ENCODE results near the gene PTOV1. TPM values are rescaled to one million over a fixed set of nuclear protein-coding genes. Genes with fewer than 3 reads are reported as not detected.
A peak's percentile ranks its signal among the peaks of the same experiment; 100 is the strongest.

PTOV1 gene
- total RNA-seq, 4 donors from 2014 or later = 77.6 to 88.2 (median 87.0) TPM

DNA sequence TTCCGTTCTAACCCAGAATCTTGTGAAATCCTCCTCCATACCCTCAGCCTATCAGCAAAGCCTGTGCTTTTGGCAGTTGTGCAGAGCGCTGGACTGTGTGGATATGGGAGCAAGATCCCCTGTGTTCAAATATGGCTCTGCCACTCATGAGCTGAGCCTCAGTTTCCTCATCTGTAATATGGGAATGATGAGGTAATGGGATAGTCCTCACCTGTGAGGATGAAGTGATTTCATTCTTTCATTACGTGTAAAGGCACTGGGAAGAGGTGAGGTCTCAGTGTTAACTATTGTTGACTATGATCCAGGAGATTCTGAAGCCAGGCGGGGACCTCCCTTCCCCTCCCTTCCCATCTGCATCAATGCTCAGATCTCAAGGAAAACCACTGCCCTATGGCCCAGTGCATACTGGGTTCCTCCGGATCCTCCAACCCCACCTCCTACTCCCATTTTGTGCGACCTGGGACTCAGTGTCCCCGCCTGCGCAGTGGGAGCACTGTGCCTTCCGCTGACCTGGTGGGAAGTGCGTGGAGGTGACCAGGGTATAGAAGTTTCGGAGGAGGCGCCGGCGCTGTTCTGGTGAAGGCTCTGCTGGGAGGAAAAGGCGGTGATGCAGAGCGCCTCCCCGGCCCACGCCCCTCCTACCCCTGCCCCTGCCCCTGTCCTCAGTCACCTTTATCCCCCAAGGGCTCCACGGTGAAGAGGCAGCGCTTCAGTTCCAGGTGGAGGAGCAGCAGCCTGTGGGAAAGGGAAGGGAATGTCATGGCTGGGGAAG lies 42.9 kb upstream of the PTOV1 start:
- no peak for TF ChIP-seq POLR2A (IDR thresholded peaks at IDR 0.05)
- TF ChIP-seq, protein P1, sequence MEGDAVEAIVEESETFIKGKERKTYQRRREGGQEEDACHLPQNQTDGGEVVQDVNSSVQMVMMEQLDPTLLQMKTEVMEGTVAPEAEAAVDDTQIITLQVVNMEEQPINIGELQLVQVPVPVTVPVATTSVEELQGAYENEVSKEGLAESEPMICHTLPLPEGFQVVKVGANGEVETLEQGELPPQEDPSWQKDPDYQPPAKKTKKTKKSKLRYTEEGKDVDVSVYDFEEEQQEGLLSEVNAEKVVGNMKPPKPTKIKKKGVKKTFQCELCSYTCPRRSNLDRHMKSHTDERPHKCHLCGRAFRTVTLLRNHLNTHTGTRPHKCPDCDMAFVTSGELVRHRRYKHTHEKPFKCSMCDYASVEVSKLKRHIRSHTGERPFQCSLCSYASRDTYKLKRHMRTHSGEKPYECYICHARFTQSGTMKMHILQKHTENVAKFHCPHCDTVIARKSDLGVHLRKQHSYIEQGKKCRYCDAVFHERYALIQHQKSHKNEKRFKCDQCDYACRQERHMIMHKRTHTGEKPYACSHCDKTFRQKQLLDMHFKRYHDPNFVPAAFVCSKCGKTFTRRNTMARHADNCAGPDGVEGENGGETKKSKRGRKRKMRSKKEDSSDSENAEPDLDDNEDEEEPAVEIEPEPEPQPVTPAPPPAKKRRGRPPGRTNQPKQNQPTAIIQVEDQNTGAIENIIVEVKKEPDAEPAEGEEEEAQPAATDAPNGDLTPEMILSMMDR (IDR thresholded peaks at IDR 0.05 in 4 of 5, conservative IDR thresholded peaks at IDR 0.05 in 1 of 5) = no peak
- DNase-seq (no peak), ATAC-seq (no peak)
- intact Hi-C loops (cut with DNase I; ENCODE audit: low total_unique reads) = loop anchor here (2.0 to 5.0 kb wide), 3 partner anchors 91 to 166 kb away; partner anchors contain the start of genes PRMT1, RRAS and SCAF1
- no peaks in the 10 kb centered on the region for H3K9me3 ChIP-seq
- H3K36me3 ChIP-seq = peaks cover 0 to 10% of the 10 kb centered on the region in 2 donors
- no peaks in the 10 kb centered on the region for H3K27me3 ChIP-seq
- in situ Hi-C loops (cut with MboI; ENCODE audit: low sequenced_read_pairs in 4 of 4) = no loop called here
- peak overlapping the region; percentile 91 to 96 (median 94) for H3K27ac ChIP-seq
- H3K4me3 ChIP-seq = peak overlapping the region in 3 of 4 donors; percentile 67 to 87 (median 85)
- peaks cover 17 to 21% of the 10 kb centered on the region in 2 donors for H3K4me1 ChIP-seq

DNA sequence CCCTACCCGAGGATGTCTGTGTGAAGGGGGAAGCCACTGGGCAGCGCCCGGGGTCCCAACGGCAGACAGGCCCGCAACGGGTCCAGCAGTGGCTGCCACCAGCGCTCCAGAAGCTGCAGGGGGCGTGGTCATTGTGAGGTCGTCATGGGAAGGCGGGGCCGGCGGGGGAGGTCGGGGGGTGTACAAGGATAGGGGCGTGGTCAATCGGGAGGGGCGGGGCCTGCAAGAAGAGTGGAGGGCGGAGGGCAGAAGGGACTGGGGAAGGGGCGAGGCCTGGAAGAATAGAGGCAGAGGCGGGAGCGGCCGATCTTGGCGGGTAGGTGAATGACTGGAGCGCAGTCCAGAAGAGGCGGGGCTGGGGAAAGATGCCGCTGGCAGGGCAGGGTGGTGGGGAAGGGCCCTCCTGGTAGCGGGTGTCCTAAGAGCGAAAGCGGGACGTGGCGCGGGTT lies 42.2 kb upstream of the PTOV1 start:
- no peaks in the 10 kb centered on the region for H3K27me3 ChIP-seq
- peak overlapping the region; percentile 91 to 96 (median 94) for H3K27ac ChIP-seq
- H3K4me1 ChIP-seq = peaks cover 17 to 21% of the 10 kb centered on the region in 2 donors
- intact Hi-C loops (cut with DNase I; ENCODE audit: low total_unique reads) = loop anchor here (1.0 to 5.0 kb wide), 5 partner anchors 42 to 166 kb away; partner anchors contain the start of genes AKT1S1, PRMT1, RRAS and SCAF1
- in situ Hi-C loops (cut with MboI; ENCODE audit: low sequenced_read_pairs in 4 of 4) = no loop called here
- no peaks in the 10 kb centered on the region for H3K9me3 ChIP-seq
- H3K4me3 ChIP-seq = peak overlapping the region; percentile 67 to 87 (median 80)
- DNase-seq = peak; percentile 92 to 94
- peak; percentile 77 to 82 for TF ChIP-seq POLR2A (IDR thresholded peaks at IDR 0.05)
- TF ChIP-seq, protein P1 (IDR thresholded peaks at IDR 0.05 in 4 of 5, conservative IDR thresholded peaks at IDR 0.05 in 1 of 5) = peak in 1 of 5 experiments; percentile 14
- ATAC-seq = peak; percentile 44 to 57
- peaks cover 0 to 3% of the 10 kb centered on the region in 2 donors for H3K36me3 ChIP-seq

DNA sequence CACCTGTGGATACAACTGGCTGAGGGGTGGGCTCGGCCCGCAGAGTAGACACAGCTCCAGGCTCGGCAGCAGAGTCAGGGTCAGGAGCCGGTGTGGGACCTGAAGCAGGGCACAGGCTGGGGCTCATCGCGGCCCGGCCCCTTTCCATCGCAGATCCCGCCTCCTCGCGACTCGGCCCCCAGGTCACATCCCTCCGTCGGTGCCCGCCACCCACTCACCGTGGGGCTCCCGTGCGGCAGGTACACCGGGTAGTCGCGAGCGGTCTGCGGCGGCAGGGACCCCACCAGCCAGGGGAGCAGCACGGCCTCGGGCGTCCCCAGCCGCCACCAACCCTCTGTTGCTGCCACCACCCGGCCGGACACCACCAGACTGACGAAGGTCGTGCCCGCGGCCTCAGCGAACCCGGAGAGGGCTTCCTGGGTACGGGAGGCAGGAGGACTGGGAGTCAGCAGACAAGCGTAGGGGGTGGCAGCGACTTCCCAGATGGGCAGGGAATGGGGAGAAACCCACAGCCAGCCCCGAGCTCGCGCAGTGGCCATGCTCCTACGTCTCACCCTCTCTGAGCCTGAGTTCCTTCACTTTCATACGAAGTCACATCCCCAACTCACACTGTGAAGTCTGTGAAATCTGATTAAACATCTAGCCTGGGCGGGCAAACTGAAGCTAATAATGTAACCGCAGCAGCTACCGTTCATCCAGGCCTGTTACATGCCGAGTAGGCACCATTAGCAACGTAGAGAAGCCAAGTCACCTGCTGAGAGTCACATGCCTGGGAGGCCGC lies 41.6 kb upstream of the PTOV1 start:
- H3K4me1 ChIP-seq = peaks cover 21% of the 10 kb centered on the region in 2 donors
- peak overlapping the region; percentile 91 to 96 (median 94) for H3K27ac ChIP-seq
- TF ChIP-seq, protein P1 (IDR thresholded peaks at IDR 0.05 in 4 of 5, conservative IDR thresholded peaks at IDR 0.05 in 1 of 5) = peak in 3 of 5 experiments; percentile 16 to 26 (median 21)
- peak; percentile 44 to 56 for TF ChIP-seq POLR2A (IDR thresholded peaks at IDR 0.05)
- intact Hi-C loops (cut with DNase I; ENCODE audit: low total_unique reads) = loop anchor here (1.0 to 5.0 kb wide), 5 partner anchors 43 to 167 kb away; partner anchors contain the start of genes AKT1S1, PRMT1, RRAS and SCAF1
- H3K4me3 ChIP-seq = peak overlapping the region; percentile 67 to 87 (median 80)
- H3K9me3 ChIP-seq = no peaks in the 10 kb centered on the region
- peak; percentile 65 to 77 for DNase-seq
- no peaks in the 10 kb centered on the region for H3K27me3 ChIP-seq
- in situ Hi-C loops (cut with MboI; ENCODE audit: low sequenced_read_pairs in 4 of 4) = no loop called here
- ATAC-seq = peak; percentile 38 to 49
- no peaks in the 10 kb centered on the region for H3K36me3 ChIP-seq

DNA sequence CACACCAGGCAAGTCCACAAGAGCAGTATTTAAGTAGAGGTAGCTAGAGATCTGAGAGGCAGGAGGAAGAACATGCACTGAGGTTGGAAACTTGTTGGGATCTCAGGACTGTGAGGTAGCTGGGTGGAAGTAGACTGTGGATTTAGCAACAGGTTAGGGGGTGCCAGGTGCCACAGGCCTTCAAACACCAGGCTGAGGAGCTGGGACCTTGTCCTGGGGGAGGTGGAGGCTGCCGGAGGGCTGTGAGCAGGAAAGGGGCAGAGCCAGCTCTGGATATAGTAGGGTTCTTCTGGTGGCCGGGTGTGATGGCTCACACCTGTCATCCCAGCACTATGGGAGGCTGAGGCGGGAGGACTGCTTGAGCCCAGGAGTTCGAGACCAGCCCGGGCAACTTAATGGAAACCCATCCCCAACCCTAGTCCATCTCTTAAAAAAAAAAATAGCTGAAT lies 41.0 kb upstream of the PTOV1 start:
- H3K9me3 ChIP-seq = no peaks in the 10 kb centered on the region
- no peaks in the 10 kb centered on the region for H3K36me3 ChIP-seq
- ATAC-seq (no peak), DNase-seq (no peak)
- TF ChIP-seq, protein P1 (IDR thresholded peaks at IDR 0.05 in 4 of 5, conservative IDR thresholded peaks at IDR 0.05 in 1 of 5) = no peak
- no peak for TF ChIP-seq POLR2A (IDR thresholded peaks at IDR 0.05)
- intact Hi-C loops (cut with DNase I; ENCODE audit: low total_unique reads) = loop anchor here (1.0 to 10.0 kb wide), 7 partner anchors 44 to 815 kb away; partner anchors contain the start of genes AKT1S1, GYS1, PRMT1 and PRR12
- peak overlapping the region; percentile 91 to 96 (median 94) for H3K27ac ChIP-seq
- H3K4me1 ChIP-seq = peaks cover 21% of the 10 kb centered on the region in 2 donors
- H3K4me3 ChIP-seq = peak overlapping the region; percentile 67 to 87 (median 80)
- in situ Hi-C loops (cut with MboI; ENCODE audit: low sequenced_read_pairs in 4 of 4) = loop anchor here in 2 of 4 donors (10.0 kb wide), 1 partner anchor 65 kb away; the partner anchor contains the start of genes AKT1S1 (in 2 of the 2) and TBC1D17 (in 2 of the 2)
- H3K27me3 ChIP-seq = no peaks in the 10 kb centered on the region
